Endometrial microvascular endothelial cells (primary cell): ENCODE results near the gene PDSS1. TPM values are rescaled to one million over a fixed set of nuclear protein-coding genes. Genes with fewer than 3 reads are reported as not detected.
"Not testable (repeated sequence)": the region's sequence is repeated elsewhere in the genome, so short reads cannot be mapped to it uniquely, and the experiment has no call there.

Experiments
- in situ Hi-C: cut with HindIII; loops from 2 replicates; pipeline ENCODE4 v1.10.0; 2017; ENCODE audit warnings: low sequenced_read_pairs, low pct_unique_long_range_greater_than_20kb; ENCODE audit errors: inconsistent ontology term
- total RNA-seq: library from RNA; depleted of rRNA; stranded (reverse); fragments of >200 nt; gene quantifications from one replicate; pipeline ENCODE4 v1.2.3, GENCODE V29; 2015; ENCODE audit errors: inconsistent ontology term

PDSS1 gene, protein sequence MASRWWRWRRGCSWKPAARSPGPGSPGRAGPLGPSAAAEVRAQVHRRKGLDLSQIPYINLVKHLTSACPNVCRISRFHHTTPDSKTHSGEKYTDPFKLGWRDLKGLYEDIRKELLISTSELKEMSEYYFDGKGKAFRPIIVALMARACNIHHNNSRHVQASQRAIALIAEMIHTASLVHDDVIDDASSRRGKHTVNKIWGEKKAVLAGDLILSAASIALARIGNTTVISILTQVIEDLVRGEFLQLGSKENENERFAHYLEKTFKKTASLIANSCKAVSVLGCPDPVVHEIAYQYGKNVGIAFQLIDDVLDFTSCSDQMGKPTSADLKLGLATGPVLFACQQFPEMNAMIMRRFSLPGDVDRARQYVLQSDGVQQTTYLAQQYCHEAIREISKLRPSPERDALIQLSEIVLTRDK
- total RNA-seq = 15.2 TPM

DNA sequence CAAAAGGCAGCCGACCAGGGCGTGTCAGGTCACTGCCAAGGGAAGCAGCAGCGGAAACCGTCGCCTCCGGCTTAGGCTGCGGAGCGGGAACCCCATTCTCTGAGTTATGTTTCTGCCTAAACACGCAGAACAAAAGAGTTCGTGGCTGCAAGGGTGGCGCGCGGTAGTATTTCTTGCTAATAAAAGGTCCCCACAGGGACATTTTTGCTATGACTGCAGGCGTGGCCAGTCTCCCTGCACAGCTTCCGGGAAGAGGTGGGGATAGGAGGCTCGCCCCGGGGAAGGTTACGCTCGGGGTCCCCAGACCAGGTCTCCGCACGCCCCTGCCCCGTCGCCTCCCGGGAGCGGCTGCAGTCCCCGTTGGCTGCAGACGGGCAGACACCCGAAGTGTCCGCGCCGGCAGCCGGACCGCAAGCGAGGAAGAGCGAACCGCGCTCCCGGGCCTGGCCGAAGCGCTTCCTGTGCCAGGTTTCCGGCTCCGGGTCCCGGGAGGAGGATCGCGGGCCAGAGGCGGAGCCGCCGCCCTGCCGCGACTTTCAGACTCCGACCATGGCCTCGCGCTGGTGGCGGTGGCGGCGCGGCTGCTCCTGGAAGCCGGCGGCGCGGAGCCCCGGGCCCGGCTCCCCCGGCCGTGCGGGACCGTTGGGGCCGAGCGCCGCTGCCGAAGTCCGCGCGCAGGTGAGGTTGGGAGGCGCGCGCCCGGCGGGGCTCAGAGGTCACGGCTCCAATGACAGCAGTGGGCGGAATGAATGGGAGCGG, at the start of gene PDSS1:
Gene PDSS1 (plus strand): TSS at position 539 of the 759 bp plus-strand sequence. CDS start 11 bp downstream, at position 550.
- in situ Hi-C loops = no loop called here

DNA sequence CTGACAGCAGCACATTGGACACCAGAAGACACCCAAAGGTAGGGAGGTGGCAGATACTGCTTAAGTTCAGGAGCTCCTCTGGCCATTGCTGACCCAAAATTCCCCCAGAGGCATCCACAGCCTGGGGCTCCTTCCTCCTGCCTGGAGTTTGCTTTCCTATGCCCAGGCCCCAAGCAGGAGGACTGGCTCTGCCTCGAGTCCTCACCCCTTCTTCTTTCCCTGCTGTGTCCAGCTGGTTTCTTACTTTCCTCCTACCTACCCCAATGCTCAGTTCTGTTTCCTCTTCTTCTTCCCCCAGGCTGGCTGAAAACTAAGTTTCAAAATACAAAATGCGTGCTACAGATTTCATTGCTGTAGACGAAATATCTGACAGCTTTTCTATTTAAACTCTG, 49.3 kb upstream of the PDSS1 start:
- in situ Hi-C loops = not testable (repeated sequence)

DNA sequence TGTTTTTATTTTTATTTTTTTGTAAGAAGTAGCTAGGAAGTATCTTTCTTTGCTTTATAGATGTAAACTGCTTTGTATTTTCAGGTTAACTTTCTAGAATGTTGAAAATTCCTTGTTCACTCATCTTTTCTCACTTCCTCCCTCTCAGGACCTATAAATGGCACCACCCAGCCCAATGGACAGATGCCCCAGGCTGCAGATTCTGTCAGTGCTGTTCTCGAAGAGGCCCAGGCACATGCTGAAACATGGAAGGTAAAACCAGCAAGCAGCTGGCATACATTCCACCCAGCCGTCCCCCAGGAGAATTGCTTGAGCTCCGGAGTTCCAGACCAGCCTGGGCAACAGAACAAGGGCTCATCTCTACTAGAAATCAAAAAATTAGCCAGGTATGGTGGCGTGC, 47.1 kb upstream of the PDSS1 start:
- in situ Hi-C loops = no loop called here

DNA sequence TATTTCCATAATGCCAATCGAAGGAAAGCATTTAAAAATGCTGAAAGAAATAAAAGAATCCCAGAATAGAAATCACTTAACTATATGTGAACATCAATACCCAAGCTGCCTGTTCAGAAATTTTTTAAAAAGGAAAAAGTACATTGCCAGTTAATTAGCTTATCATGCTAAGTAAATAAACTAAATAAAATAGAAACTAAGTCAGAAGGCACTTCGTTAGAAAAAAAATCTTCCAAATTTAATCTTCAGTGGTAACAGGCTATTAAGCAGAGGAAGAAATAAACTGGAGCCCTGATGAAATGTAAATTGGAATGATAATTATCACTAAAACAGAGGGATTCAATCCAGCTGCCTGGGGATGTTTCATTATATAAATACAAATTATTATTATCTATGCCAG, 46.0 kb upstream of the PDSS1 start:
- in situ Hi-C loops = not testable (repeated sequence)

DNA sequence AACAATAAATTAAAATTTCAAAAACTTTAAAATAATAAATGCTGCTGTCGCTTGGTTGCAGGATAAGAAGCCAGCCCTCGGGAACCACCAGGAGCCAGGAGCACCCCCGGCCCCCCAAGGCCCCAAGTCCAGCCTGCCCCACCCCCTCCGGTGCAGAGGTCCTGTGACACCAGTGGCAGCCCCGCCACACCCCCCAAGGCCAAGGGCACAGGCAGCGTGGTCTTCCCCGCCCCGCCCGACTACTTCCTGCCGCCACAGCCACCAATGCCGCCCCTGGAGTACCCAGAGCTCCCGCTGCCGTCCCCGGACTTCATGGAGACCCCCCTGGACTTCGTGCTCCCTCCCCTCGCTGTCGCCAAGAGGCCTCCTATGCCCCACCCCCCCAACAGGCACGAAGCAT, 44.5 kb upstream of the PDSS1 start:
- in situ Hi-C loops = no loop called here

DNA sequence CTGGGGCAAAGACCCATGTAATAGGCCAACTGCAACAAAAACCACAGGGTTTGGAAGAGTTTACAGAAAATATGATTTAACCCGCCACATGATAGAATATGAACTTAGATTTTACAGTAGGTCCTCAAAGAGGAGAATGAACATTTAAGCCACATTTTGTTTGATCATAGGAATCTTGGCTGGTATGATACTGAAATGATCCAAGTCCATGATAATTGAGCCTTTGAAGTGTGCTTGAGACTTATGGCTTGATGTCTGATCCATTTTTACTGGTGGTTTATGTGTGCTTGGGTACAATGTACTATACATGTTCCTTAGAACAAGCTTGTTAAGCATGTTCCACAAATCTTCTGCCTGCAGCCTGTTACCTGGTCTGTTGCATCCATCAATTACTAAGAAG, 41.8 kb upstream of the PDSS1 start:
- in situ Hi-C loops = no loop called here

DNA sequence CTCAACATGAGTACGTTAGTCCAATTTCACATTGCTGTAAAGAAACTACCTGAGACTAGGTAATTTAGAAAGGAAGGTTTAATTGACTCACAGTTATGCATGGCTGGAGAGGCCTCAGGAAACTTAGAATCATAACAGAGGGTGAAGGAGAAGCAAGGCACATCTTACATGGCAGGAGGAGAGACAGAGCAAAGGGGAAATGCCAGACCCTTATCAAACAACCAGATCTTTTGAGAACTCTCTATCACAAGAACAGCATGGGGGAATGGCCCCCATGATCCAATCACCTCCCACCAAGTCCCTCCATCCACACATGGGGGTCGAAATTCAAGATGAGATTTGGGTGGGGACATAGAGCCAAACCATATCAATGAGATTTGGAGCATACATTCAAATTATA, 34.6 kb upstream of the PDSS1 start:
- in situ Hi-C loops = no loop called here

DNA sequence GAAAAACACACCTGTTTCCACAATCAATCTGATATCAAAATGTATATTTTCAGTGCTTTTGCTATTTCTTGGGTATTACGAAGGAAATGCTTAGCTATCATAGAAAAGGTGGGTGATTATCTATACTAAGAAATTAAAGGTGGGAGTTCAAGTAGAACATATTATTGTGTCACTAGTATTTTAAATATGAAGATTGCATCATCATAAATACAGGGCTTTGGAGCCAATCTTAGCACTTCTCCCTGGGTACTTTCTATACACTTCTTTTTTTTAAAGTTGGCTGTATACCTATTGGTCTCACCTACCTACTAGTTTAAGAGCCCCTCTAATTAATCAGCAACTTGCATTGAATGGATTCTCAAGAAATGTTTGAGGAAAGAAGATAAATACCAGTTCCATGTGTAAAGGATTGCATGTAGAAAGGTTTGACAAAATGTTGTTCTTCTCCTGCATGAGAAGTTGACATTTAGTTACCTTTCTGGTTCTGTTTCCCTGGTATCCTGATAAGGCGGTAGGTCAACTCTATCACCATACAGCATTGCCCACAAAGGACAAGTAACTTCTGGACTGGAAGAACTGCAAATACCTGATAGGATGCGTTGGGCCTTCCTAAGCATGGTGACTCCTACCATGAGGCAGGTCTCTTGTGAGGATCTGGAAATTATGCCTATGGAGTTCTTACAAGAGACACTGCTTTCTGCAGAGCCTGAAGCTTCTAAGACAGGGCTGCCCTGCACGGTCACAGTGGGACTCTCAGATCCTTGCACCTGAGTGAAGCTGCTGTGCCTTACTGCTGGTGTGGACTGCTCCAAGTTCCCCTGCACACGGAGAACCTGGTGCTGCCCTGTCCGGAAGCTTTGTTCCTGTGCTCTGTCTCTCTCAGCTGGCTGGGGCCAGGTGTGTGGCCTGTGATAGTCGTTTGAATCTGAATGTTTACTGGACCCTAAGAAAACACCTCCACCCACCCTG, 32.1 kb upstream of the PDSS1 start:
- in situ Hi-C loops = no loop called here

DNA sequence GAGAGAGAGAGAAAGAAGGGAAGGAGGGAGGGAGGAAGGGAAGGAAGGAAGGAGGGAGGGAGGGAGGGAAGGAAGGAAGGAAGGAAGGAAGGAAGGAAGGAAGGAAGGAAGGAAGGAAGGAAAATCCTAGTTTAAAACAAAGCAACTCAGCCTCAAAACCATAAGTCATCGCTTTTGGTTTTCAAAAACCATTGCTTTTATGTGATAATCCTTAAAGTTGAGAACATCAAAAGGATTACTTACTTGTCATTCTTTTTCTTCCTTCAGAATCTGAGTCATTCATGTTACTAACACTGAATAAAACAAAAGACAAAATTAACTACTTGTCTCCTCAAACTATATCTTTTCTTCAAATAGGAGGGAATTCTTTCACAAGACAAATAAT, 21.6 kb upstream of the PDSS1 start:
- in situ Hi-C loops = no loop called here

DNA sequence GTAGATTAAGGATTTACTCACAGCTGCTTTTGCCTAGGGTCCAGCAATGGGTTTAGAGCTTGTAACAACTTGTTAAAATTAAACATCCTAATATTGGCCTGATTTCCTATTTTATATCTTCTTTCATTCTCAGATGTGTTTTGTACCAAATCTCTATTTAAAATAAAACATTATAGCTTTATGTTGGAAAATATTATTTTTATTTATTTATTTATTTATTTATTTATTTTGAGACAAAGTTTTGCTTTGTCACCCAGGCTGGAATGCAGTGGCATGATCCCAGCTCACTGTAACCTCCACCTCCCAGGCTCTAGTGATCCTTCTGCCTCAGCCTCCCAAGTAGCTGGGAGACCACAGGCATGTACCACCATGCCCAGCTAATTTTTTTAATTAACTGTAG, 17.9 kb upstream of the PDSS1 start:
- in situ Hi-C loops = no loop called here

DNA sequence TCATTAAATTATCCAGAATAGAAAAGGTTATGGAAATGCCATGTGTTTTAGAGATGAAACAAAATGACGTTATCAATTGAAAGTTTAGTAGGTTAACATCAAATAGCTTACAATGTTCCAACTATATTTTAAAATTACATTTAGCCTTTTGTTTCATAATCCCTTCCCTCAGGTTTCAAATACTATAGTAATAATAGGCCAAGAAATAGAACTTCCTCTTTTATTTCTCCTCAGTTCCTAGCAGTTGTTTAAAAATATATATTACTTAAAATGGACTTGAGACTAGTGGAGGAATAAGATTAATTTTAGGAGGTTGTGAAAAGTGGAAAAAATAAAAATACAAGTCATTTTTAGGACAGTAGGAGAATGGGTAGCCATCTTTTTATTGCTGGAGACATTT, 16.4 kb upstream of the PDSS1 start:
- in situ Hi-C loops = no loop called here

DNA sequence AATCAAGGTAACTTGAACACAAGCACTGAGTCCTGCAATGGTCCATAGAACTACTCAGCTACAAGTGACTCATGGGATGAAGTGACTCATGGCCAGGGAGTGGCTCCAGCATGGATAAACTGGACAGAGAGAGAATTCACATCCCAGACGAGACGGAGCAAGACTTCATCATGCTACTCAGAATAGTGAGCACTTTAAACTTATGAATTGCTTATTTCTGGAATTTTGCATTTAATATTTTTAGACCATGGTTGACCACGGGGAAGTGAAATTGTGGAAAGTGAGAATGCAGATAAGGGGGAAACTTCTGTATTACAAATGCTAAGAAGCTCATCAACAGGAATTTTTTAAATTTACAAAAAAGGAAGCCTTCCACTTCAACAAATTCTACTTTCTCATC, 15.5 kb upstream of the PDSS1 start:
- in situ Hi-C loops = not testable (repeated sequence)

DNA sequence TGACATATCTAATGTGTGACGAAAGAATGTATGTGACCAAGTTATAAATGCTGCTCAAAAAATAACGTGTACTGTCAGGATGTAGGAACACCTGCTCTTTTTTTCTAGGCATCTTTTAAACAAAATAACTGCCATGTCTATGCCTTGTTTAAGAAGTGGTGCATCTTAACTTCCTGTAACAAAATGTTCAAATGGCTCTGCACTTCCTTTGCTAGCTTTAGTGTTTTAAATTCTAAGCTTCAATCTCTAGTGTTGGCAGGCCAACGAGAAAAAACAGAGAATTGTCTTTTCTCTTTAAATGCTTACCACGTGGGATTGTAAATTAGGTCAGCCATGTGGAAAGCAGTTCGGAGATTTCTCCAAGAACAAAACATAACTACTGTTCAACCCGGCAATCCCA, 14.6 kb upstream of the PDSS1 start:
- in situ Hi-C loops = no loop called here

DNA sequence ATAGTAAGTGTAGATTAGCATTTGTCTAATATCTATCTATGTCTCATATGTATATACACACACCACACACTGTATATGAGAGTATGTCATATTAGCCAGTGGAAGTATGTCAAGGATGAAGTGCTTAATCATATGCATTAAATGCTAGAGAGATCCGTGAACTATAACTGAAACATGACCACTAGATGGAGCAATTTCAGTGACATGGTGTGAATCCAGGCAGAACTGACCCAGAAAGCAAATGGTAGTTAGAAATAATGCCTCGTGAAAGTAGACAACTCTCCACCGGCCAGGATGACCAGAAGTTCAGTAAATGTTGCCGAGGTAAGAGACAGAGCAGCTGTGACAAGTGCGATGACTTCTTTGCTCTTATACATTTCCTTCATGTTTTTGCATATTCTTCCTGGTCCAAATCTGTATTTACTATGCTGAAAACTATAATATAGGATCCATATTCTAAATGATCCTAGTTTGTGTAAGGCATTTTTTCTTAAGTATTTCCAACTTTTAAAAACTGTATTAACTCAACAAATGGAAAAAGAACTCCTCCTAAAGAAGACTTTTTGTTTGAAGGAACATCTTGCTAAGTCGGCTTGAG, 12.7 kb upstream of the PDSS1 start:
- in situ Hi-C loops = not testable (repeated sequence)

DNA sequence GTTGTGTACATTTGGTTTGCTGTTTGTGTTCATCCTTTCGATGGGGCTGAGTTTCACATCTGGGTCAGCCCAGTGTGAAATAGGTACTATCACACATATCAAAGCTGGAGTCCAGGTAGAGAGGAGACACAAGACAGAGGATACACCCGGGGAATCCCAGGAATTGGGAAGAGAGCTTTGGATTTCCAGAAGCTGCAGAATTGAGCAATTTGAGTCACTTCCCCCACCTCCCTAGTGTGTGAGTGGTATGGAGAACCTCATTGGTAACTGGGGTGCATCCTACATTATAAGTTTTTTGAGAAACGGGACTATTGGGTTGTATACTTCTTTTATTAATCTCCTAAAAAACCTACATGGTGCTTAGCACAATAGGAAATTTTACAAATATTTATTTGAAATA, 12.1 kb upstream of the PDSS1 start:
- in situ Hi-C loops = no loop called here

DNA sequence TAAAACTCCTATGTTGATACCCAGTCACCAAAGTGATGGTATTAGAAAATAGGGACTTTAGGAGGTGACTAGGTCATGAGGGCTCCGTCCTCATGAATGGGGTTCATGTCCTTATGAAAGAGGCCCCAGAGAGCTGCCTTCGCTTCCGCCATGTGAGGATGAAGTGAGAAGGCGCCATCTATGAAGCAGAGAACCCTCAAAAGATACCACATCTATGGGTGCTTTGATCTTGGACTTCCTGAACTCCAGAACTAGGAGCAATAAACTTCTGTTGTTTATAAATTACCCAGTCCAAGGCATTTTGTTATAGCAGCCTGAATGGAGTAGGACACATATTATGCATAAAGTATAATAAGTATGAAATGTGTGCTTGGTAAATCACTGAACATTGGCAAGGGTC, 8.1 kb upstream of the PDSS1 start:
- in situ Hi-C loops = no loop called here

DNA sequence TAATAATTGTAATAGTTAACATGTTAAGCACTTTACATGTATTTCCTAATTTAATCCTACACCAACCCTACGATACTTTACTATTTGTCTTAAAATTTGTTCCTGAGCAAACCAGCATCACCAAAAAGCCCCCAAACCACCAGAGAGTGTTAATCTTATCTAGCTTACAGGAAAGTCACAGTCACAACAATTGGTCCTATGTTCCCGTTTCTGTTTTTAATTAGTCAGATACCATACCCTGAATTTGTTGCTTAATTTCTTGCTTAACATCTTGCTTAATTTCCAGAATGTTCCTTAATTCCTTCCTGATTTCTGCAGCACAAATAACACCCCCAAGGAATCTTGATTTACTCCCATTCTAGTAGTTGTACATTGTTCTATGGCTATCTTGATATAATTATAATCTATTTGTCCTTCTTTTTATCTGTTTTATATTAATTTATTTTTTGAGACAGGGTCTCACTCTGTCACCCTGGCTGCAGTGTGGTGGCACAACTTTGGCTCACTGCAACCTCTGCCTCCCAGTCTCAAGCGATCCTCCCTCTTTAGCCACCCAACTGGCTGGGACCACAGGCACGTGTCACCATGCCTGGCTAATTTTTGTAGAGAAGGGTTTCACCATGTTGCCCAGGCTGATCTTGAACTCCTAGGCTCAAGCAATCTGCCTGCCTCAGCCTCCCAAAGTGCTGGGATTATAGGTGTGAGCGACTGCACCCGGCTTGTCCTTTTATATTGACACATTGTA, 6.6 kb upstream of the PDSS1 start:
- in situ Hi-C loops = no loop called here

DNA sequence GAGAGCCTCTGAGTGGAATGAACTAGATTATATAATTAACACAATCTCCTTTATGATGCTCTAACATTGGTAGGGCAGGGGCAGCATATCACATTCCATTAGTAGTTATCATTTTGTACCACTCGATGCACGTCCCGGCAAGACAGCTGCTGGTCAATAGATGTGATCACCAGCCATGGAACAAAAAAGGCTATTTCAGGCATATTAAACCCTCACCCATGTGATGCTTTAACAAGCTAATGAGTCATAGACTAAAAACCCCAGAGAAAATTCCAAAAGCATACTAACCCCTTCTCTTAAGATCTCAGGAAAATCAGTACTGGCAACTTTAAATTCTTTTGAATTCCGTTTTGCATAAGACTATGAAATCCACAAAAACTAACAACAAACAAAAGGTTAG, 3.0 kb upstream of the PDSS1 start:
- in situ Hi-C loops = not testable (repeated sequence)
